T-helper 17 cell (primary cell): ENCODE results near the gene SLC15A1. TPM values are rescaled to one million over a fixed set of nuclear protein-coding genes. Genes with fewer than 3 reads are reported as not detected.

Experiments
- ATAC-seq: fragments of 150-1000 bp; cut with Tn5 transposase; 2 replicates; pipeline ENCODE4 v1.10.0; 2021; ENCODE audit warnings: mild to moderate bottlenecking, moderate library complexity
- DNase-seq, 3 donors: peaks; one replicate each; pipeline versions ENCODE4 v3.0.0 to v3.0.0-alpha.2; 2020 to 2021
- H3K9me3 ChIP-seq: one replicate; pipeline ENCODE4 v1.7.0; 2013; ENCODE audit warnings: low read length, mild to moderate bottlenecking; ENCODE audit not compliant: control insufficient read depth, poor library complexity, severe bottlenecking
- H3K27ac Mint-ChIP-seq: one replicate; pipeline ENCODE4 v1.8.0; 2022; ENCODE audit warnings: mild to moderate bottlenecking, moderate library complexity, mixed read lengths
- H3K27me3 Mint-ChIP-seq: one replicate; pipeline ENCODE4 v1.8.0; 2022; ENCODE audit warnings: mixed read lengths
- H3K36me3 Mint-ChIP-seq: one replicate; pipeline ENCODE4 v1.8.0; 2022; ENCODE audit warnings: low read depth, mixed read lengths
- H3K4me1 Mint-ChIP-seq: one replicate; pipeline ENCODE4 v1.8.0; 2022; ENCODE audit warnings: mild to moderate bottlenecking, mixed read lengths
- H3K4me3 Mint-ChIP-seq: one replicate; pipeline ENCODE4 v1.8.0; 2022; ENCODE audit warnings: mild to moderate bottlenecking, moderate library complexity, mixed read lengths
- total RNA-seq, 4 donors: library from RNA in 2 of 4; stranded (reverse) in 2 of 4; gene quantifications; one replicate each; pipeline ENCODE4 v1.2.3 and lab custom pipeline; 2022 to 2026

SLC15A1 gene, protein sequence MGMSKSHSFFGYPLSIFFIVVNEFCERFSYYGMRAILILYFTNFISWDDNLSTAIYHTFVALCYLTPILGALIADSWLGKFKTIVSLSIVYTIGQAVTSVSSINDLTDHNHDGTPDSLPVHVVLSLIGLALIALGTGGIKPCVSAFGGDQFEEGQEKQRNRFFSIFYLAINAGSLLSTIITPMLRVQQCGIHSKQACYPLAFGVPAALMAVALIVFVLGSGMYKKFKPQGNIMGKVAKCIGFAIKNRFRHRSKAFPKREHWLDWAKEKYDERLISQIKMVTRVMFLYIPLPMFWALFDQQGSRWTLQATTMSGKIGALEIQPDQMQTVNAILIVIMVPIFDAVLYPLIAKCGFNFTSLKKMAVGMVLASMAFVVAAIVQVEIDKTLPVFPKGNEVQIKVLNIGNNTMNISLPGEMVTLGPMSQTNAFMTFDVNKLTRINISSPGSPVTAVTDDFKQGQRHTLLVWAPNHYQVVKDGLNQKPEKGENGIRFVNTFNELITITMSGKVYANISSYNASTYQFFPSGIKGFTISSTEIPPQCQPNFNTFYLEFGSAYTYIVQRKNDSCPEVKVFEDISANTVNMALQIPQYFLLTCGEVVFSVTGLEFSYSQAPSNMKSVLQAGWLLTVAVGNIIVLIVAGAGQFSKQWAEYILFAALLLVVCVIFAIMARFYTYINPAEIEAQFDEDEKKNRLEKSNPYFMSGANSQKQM
- total RNA-seq (not detected), total RNA-seq (lab: John Stamatoyannopoulos, UW) (0 reads per million in 2 donors)

DNA sequence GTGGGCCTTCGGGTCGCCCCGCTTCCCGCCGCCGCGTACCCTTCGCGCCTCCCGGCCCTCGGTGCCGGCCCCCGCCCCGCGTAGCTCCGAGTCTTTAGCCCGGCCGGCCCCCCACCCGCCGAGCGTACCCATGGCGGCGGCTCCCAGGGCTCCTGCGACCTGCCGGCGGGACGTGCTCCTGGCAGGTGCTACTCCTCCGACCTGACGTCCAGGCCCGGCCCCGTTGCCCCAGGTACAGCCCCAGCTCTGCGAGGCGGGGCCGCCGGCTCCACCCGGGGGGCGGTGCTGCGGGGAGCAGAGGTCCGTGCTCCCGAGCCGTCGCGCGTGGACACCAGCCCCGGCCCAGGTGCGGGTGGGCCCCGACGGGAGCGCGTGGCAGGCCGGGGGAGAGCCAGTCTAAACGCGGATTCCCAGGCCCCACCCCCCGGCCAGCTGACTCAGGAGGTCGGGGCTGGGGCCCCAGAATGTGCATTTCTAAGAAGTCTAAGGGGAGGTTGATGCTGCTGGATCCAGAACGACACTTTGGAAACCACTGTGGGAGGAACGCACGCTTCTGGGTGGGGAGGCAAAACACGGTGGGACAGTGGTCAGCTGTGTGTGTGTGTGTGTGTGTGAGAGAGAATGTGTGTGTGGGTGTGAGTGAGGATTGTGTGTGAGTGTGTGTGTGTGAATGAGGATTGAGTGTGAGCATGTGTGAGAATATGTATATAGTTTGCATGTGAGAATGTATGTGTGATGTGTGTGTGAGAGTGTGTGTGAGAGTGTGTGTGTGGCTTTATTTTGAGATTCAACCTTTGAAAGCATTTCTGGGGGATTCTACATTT, at the start of gene SLC15A1:
Gene SLC15A1 (minus strand): TSS at position 206 of the 824 bp plus-strand sequence. CDS start 74 bp downstream, at position 132.
- Mint-ChIP-seq H3K4me1 (peaks cover 2% of the 10 kb centered on the region), H3K27me3 (peaks cover 56% of the 10 kb centered on the region), H3K27ac (no peak within 1 kb of the TSS), H3K4me3 (peak within 1 kb of the TSS; percentile 51), H3K36me3 (peaks cover 5% of the 10 kb centered on the region)
- ATAC-seq (no peak), DNase-seq (no peak)
- no peaks in the 10 kb centered on the region for H3K9me3 ChIP-seq

DNA sequence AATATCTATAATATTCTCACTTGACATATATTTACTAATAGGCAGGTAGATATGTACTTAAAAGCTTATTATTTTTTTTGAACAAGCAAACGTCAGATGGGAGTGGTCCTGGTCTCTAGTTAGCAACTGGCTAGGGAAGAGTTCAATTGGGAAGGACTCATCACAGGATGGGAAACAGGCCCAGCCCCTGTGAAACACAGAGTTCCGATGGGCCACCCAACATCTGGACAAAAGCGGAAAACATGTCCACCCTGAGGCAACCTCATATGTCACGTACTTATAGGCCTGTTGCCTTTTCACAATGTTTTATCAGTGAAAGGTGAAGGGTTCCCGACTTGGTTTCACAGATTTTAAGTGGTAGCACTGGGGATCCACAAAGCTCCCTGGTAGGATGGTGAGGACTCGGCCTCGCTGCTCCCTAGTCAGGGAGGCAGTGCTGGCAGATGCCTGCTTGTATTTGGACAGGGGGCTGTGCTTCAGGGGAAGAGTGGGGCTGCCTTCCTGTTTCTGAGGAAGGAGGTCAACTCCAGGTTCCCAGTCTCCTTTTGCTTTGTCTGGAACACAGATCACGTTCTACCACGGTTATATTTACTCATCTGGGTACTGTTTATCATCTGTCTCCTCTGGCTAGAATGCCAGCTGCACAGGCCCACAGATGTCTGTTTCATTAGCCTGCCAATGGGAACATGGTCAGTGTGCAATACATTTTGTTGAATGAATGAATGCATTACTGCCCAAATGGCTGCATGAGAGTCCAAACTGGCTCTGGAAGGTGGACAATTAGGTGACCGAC, 49.4 kb upstream of the SLC15A1 start:
- DNase-seq, result no peak
- ATAC-seq, result no peak
- H3K9me3 ChIP-seq, result no peaks in the 10 kb centered on the region
- Mint-ChIP-seq H3K4me3 (no peak overlapping the region), H3K27ac (no peak overlapping the region), H3K36me3 (peaks cover 10% of the 10 kb centered on the region), H3K4me1 (no peaks in the 10 kb centered on the region), H3K27me3 (no peaks in the 10 kb centered on the region)

DNA sequence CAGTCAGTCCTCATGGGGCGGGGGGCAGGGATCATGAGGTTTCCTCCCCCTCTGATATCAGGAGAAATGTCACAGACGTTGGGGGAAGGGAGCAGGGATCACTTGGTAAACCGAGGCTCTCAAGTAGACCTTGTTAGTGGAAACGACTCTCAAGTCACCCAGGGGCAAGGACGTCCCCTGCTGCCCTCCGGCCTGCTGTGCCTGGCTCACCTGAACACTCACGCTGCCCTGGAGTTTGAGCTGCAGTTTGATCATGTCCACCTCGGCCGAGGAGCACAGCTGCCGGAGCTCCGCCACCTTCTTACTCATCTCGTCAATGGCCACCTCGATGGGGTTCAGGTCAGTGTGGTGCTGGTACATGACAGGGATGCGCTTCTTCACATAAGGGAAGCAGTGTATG, 47.6 kb upstream of the SLC15A1 start:
- H3K4me1 Mint-ChIP-seq, result no peaks in the 10 kb centered on the region
- DNase-seq (no peak), ATAC-seq (no peak)
- H3K36me3 Mint-ChIP-seq, result peaks cover 14% of the 10 kb centered on the region
- H3K27ac Mint-ChIP-seq, result no peak overlapping the region
- H3K4me3 Mint-ChIP-seq, result no peak overlapping the region
- H3K9me3 ChIP-seq, result no peaks in the 10 kb centered on the region
- H3K27me3 Mint-ChIP-seq, result no peaks in the 10 kb centered on the region

DNA sequence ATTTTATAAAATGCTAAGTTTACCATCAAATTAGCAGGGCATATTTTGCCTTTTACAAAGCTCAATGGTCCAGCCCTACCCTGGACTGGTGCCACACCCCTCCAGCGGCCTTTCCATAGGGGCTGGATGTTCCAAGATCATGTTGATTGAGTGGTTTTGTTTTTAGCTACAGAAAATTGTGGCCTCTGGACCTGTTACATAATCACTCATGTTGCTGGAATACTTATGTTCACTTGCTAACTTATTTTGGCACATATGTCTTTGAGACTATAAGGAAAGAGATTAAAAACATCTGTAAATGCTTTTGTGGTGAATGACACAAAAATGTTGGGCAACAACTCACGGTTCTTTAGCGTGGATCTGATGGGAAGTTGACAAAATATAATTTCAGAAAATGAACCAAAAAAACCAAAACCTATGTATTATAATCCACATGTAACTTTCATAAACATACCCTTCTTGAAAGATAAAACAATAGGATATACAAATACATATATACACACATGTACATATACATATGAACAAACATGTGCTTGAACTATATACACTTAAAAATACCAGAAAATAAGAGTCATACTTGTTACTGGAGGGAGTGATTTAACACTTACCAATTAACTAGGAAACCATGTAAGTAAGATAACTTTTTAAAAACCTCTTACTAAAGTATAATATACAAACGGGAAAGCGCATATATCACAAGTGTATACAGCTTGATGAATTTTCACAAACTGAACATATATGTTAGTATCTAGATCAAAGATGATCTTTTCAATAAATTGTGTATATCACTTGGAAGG, 46.6 kb upstream of the SLC15A1 start:
- no peaks in the 10 kb centered on the region for H3K9me3 ChIP-seq
- DNase-seq (no peak), ATAC-seq (no peak)
- H3K36me3 Mint-ChIP-seq, result peaks cover 21% of the 10 kb centered on the region
- no peak overlapping the region for H3K27ac Mint-ChIP-seq
- no peaks in the 10 kb centered on the region for H3K27me3 Mint-ChIP-seq
- H3K4me3 Mint-ChIP-seq, result no peak overlapping the region
- no peaks in the 10 kb centered on the region for H3K4me1 Mint-ChIP-seq

DNA sequence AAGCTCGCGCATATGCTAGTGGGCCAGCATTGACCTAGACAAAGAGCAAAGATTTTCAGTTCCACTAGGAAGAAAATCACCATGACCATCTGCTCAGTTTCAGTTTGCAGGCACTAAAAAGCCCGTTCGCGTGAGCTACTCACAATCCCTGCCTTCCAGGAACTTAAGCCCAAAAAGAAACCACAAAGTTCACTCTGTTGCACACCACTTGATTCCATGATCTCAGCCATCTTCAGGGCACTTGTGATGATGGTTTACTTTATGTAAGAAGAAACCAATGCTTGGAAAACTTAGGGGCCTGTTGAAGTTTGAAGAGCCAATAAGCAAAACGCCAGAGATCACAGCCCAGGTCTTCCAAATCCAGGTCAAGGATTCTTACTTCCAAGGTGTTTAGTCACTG, 45.0 kb upstream of the SLC15A1 start:
- H3K27me3 Mint-ChIP-seq, result no peaks in the 10 kb centered on the region
- ATAC-seq, result no peak
- no peak overlapping the region for H3K4me3 Mint-ChIP-seq
- no peak for DNase-seq
- no peak overlapping the region for H3K27ac Mint-ChIP-seq
- H3K9me3 ChIP-seq, result no peaks in the 10 kb centered on the region
- peaks cover 23% of the 10 kb centered on the region for H3K36me3 Mint-ChIP-seq
- no peaks in the 10 kb centered on the region for H3K4me1 Mint-ChIP-seq

DNA sequence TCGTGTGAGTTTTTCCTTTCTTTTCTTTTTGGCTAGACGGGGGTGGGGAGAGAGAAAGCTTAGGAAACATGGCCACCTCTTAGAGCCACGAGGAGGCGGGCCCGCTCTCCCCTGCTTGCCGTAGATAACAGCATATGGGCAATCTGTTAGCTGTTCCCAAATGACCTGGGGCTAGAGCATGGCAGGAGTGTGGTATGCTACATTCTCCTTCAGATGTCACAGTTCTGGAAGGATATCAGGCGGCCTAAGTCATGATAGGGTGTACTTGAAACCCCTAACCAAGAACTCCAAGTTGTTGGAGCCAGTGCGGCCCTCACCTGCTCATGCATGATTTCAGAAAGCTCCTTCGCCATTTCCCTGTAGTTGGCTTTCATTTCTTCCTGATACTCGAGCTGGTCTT, 44.3 kb upstream of the SLC15A1 start:
- H3K9me3 ChIP-seq, result no peaks in the 10 kb centered on the region
- Mint-ChIP-seq H3K27ac (no peak overlapping the region), H3K27me3 (no peaks in the 10 kb centered on the region), H3K4me3 (no peak overlapping the region), H3K36me3 (peaks cover 25% of the 10 kb centered on the region), H3K4me1 (no peaks in the 10 kb centered on the region)
- ATAC-seq, result no peak
- DNase-seq, result no peak

DNA sequence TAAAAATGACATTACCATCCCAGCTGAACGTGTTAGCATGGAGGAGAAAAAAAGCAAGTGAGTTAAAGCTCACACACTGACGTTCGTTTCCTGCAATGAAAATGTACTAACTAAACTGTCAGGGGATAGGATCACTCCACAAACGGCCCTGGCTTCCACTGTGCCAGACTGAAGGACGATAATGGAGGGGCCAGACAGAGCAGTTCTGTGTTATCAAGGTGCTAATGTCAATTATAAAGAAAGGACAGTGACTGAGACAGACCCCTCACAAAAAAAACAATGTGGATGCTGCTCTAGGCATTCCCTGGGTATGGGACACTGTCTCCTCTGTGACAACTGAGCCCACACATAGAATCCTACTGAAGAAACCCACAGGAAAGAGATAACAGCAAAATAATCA, 43.7 kb upstream of the SLC15A1 start:
- H3K9me3 ChIP-seq, result no peaks in the 10 kb centered on the region
- Mint-ChIP-seq H3K36me3 (peaks cover 25% of the 10 kb centered on the region), H3K4me1 (no peaks in the 10 kb centered on the region), H3K27me3 (no peaks in the 10 kb centered on the region), H3K4me3 (no peak overlapping the region), H3K27ac (no peak overlapping the region)
- DNase-seq (no peak), ATAC-seq (no peak)

DNA sequence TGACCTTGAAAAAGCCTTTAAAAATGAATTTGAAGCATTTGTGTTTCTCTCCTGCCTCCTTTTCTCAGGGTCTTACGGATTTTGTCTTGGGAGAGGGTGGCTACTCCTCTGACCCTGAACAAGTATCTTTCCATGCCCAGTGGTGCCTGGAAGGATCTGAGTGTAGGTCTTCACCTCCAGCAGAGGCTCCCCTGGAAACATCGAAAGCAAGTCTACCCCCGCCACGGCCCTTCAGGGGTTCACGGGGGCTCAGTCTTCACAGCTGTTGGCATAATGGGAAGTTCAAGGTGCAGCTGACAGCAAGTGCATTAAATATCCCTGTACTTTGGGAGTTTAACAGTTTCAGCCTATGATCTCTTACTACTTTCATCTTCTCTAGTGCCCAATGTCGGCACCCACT, 42.7 kb upstream of the SLC15A1 start:
- H3K27me3 Mint-ChIP-seq, result no peaks in the 10 kb centered on the region
- ATAC-seq (no peak), DNase-seq (no peak)
- no peak overlapping the region for H3K27ac Mint-ChIP-seq
- no peaks in the 10 kb centered on the region for H3K9me3 ChIP-seq
- H3K36me3 Mint-ChIP-seq, result peaks cover 25% of the 10 kb centered on the region
- no peaks in the 10 kb centered on the region for H3K4me1 Mint-ChIP-seq
- no peak overlapping the region for H3K4me3 Mint-ChIP-seq

DNA sequence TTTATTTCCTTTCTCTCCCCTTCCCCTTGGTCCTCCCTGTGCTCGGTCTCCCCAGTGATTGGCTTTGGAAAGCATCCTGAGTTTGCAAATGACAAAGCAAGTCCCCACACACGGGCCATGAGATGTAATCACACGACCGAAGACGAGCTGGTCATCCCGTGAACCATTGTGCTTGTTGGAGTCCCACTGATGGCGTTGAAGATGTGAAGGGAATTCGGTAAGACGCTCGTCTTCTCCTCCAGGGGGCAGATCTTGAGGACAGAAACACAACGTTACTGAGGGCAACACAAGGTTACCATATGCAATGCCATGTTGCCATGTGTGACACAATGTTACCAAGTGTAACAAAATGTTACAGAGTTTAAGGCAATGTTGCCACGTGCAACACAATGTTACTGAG, 42.0 kb upstream of the SLC15A1 start:
- DNase-seq, result no peak
- Mint-ChIP-seq H3K27ac (no peak overlapping the region), H3K27me3 (no peaks in the 10 kb centered on the region), H3K4me1 (no peaks in the 10 kb centered on the region), H3K36me3 (peaks cover 25% of the 10 kb centered on the region), H3K4me3 (no peak overlapping the region)
- ATAC-seq, result no peak
- H3K9me3 ChIP-seq, result no peaks in the 10 kb centered on the region

DNA sequence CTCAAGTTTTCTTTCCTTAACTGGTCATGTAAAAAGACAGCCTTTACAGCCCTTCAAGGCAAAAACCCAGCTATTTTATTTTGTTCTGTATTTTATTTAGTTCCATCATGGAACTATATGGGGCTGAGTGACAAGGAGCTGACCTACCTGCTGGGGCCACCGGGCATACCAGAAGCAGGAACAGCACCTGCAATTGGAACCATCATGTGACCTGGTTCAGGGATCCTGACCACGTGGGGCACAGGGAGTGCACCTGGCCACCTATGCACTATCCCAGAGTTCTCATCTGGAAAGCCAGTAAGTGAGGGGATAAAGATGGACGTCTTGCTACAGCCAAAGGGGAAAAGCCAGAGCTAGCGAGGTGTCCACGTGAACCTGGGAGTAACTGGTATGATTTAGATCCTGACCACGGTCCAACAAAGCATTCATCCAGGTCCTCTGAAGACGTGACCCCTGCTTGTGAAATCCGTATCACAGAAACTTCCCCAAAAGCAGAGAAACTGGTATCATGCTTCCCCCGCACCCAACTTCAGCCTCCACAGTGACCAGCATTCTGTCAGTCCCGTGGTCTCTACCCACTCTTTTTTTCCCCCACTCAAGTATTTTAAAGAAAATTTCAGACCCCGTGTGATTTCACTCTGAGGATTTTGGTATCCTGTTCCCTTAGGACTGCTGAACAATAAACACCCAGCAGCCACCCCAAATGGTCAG, 40.5 kb upstream of the SLC15A1 start:
- H3K4me1 Mint-ChIP-seq, result no peaks in the 10 kb centered on the region
- no peak overlapping the region for H3K27ac Mint-ChIP-seq
- DNase-seq (no peak), ATAC-seq (no peak)
- H3K9me3 ChIP-seq, result no peaks in the 10 kb centered on the region
- H3K36me3 Mint-ChIP-seq, result peaks cover 21% of the 10 kb centered on the region
- H3K27me3 Mint-ChIP-seq, result no peaks in the 10 kb centered on the region
- H3K4me3 Mint-ChIP-seq, result no peak overlapping the region

DNA sequence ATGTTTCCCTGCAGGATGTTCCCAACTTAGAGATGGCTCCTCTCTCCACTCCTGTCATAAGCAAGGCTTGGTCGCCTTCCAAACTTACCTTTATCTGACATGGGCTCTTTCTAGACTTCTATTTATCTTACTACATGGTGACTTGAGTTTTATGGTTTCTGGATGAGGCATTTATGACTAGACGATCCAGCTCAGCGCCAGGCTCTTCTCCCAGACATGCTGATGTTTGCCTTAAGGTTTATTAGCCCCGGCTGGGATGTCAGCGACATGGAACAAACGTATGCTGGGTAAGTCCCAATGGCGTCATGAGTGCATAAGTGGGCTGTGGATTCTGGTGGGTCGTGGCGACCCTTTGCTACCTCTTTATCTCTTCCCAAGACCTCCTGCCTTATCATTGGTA, 39.8 kb upstream of the SLC15A1 start:
- Mint-ChIP-seq H3K4me1 (no peaks in the 10 kb centered on the region), H3K27ac (no peak overlapping the region), H3K27me3 (no peaks in the 10 kb centered on the region), H3K4me3 (no peak overlapping the region), H3K36me3 (peaks cover 18% of the 10 kb centered on the region)
- H3K9me3 ChIP-seq, result no peaks in the 10 kb centered on the region
- ATAC-seq (no peak), DNase-seq (no peak)

DNA sequence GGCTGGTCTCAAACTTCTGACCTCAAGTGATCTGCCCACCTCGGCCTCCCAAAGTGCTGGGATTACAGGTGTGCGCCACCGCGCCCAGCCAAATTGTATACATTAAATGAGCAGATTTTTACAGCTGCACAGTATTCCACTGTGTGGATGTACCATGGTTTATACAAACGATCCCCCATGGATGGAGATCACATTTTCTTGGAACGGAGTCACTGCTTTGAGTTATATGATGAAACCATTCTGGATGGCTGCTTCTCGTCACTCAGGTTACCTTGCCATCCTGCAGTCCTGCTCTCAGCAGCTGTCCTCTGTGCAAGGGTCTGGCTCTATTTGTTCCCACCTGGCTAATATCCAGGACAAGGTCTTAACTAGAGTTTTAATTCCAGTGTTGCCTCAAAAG, 39.1 kb upstream of the SLC15A1 start:
- Mint-ChIP-seq H3K27me3 (no peaks in the 10 kb centered on the region), H3K4me1 (no peaks in the 10 kb centered on the region), H3K4me3 (no peak overlapping the region), H3K27ac (no peak overlapping the region), H3K36me3 (peaks cover 18% of the 10 kb centered on the region)
- no peak for ATAC-seq
- H3K9me3 ChIP-seq, result no peaks in the 10 kb centered on the region
- no peak for DNase-seq
